ENCODE measurements around the gene PRRC2B. TPM values are rescaled to one million over a fixed set of nuclear protein-coding genes. Genes with fewer than 3 reads are reported as not detected.
"Not testable (repeated sequence)": the region's sequence is repeated elsewhere in the genome, so short reads cannot be mapped to it uniquely, and the experiment has no call there.

PRRC2B gene
- total RNA-seq, 1 donor from 2014 or later, result 505 TPM

GRCh38 chr9:131366761-131367401 lies 27.0 kb upstream of the PRRC2B start:
- peak overlapping the region; percentile 91 for H3K27ac Mint-ChIP-seq
- DNase-seq (ENCODE audit: low spot score in 2 of 2, unreplicated experiment in 2 of 2), result no peak
- no peaks in the 10 kb centered on the region for H3K9me3 Mint-ChIP-seq
- H3K4me1 Mint-ChIP-seq, result peaks cover 16% of the 10 kb centered on the region
- H3K27me3 Mint-ChIP-seq (ENCODE audit: low read depth), result no peaks in the 10 kb centered on the region
- no peak overlapping the region for H3K4me3 Mint-ChIP-seq
- no peaks in the 10 kb centered on the region for H3K36me3 Mint-ChIP-seq
- TF ChIP-seq CTCF (IDR thresholded peaks at IDR 0.05; ENCODE audit: unreplicated experiment), result no peak

GRCh38 chr9:131367450-131367849 lies 26.4 kb upstream of the PRRC2B start:
- Mint-ChIP-seq H3K4me3 (no peak overlapping the region), H3K27me3 (ENCODE audit: low read depth) (no peaks in the 10 kb centered on the region), H3K36me3 (no peaks in the 10 kb centered on the region), H3K9me3 (no peaks in the 10 kb centered on the region), H3K27ac (peak overlapping the region; percentile 91), H3K4me1 (peaks cover 19% of the 10 kb centered on the region)
- no peak for TF ChIP-seq CTCF (IDR thresholded peaks at IDR 0.05; ENCODE audit: unreplicated experiment)
- DNase-seq (ENCODE audit: low spot score in 2 of 2, unreplicated experiment in 2 of 2), result no peak

GRCh38 chr9:131370638-131371037 lies 23.2 kb upstream of the PRRC2B start:
- H3K4me3 Mint-ChIP-seq, result no peak overlapping the region
- H3K27me3 Mint-ChIP-seq (ENCODE audit: low read depth), result no peaks in the 10 kb centered on the region
- peaks cover 21% of the 10 kb centered on the region for H3K4me1 Mint-ChIP-seq
- TF ChIP-seq CTCF (IDR thresholded peaks at IDR 0.05; ENCODE audit: unreplicated experiment), result no peak
- no peak for DNase-seq (ENCODE audit: low spot score in 2 of 2, unreplicated experiment in 2 of 2)
- no peaks in the 10 kb centered on the region for H3K36me3 Mint-ChIP-seq
- no peak overlapping the region for H3K27ac Mint-ChIP-seq
- no peaks in the 10 kb centered on the region for H3K9me3 Mint-ChIP-seq

- DNase-seq (ENCODE audit: low spot score in 2 of 2, unreplicated experiment in 2 of 2); H3K9me3 Mint-ChIP-seq; H3K27me3 Mint-ChIP-seq (ENCODE audit: low read depth); H3K36me3 Mint-ChIP-seq: not testable (repeated sequence)
- Mint-ChIP-seq H3K4me1 (peaks cover 10% of the 10 kb centered on the region), H3K27ac (peak overlapping the region; percentile 98), H3K4me3 (peak overlapping the region; percentile 91)
Observed at GRCh38 chr9:131372599-131372973, 21.3 kb upstream of the PRRC2B start.

- not testable (repeated sequence) for H3K27me3 Mint-ChIP-seq (ENCODE audit: low read depth); H3K4me1 Mint-ChIP-seq; DNase-seq (ENCODE audit: low spot score in 2 of 2, unreplicated experiment in 2 of 2); H3K9me3 Mint-ChIP-seq; H3K36me3 Mint-ChIP-seq; H3K27ac Mint-ChIP-seq
- H3K4me3 Mint-ChIP-seq, result peak overlapping the region; percentile 91
Observed at GRCh38 chr9:131374638-131375037, 19.2 kb upstream of the PRRC2B start.

GRCh38 chr9:131379056-131379455 lies 14.8 kb upstream of the PRRC2B start:
- H3K36me3 Mint-ChIP-seq, result no peaks in the 10 kb centered on the region
- H3K27me3 Mint-ChIP-seq (ENCODE audit: low read depth), result no peaks in the 10 kb centered on the region
- peaks cover 14% of the 10 kb centered on the region for H3K4me1 Mint-ChIP-seq
- H3K4me3 Mint-ChIP-seq, result no peak overlapping the region
- no peak for TF ChIP-seq CTCF (IDR thresholded peaks at IDR 0.05; ENCODE audit: unreplicated experiment)
- H3K27ac Mint-ChIP-seq, result no peak overlapping the region
- DNase-seq (ENCODE audit: low spot score in 2 of 2, unreplicated experiment in 2 of 2), result no peak
- H3K9me3 Mint-ChIP-seq, result no peaks in the 10 kb centered on the region

Data from mesothelial cell of epicardium (in vitro differentiated cells).